Measurements from ENCODE around the gene CPD.
A peak's percentile ranks its signal among the peaks of the same experiment; 100 is the strongest.
"Not testable (repeated sequence)": the region's sequence is repeated elsewhere in the genome, so short reads cannot be mapped to it uniquely, and the experiment has no call there.

CPD gene

GRCh38 chr17:30345527-30346075 lies 33.1 kb upstream of the CPD start:
- DNase-seq (ENCODE audit: low spot score): peak; percentile 5
- TF ChIP-seq CTCF (IDR thresholded peaks at IDR 0.05; ENCODE audit: extremely low read depth, missing control alignments): no peak

- no peak for TF ChIP-seq CTCF (IDR thresholded peaks at IDR 0.05; ENCODE audit: extremely low read depth, missing control alignments)
- DNase-seq (ENCODE audit: low spot score): no peak
Observed at GRCh38 chr17:30346221-30346795, 32.4 kb upstream of the CPD start.

GRCh38 chr17:30347488-30347887 lies 31.2 kb upstream of the CPD start:
- no peak for DNase-seq (ENCODE audit: low spot score)
- TF ChIP-seq CTCF (IDR thresholded peaks at IDR 0.05; ENCODE audit: extremely low read depth, missing control alignments): no peak

GRCh38 chr17:30349252-30349651 lies 29.5 kb upstream of the CPD start:
- no peak for TF ChIP-seq CTCF (IDR thresholded peaks at IDR 0.05; ENCODE audit: extremely low read depth, missing control alignments)
- no peak for DNase-seq (ENCODE audit: low spot score)

- not testable (repeated sequence) for DNase-seq (ENCODE audit: low spot score)
Observed at GRCh38 chr17:30351263-30351662, 27.5 kb upstream of the CPD start.

GRCh38 chr17:30351735-30352134 lies 27.0 kb upstream of the CPD start:
- no peak for TF ChIP-seq CTCF (IDR thresholded peaks at IDR 0.05; ENCODE audit: extremely low read depth, missing control alignments)
- DNase-seq (ENCODE audit: low spot score): no peak

GRCh38 chr17:30352240-30352814 lies 26.4 kb upstream of the CPD start:
- no peak for DNase-seq (ENCODE audit: low spot score)
- no peak for TF ChIP-seq CTCF (IDR thresholded peaks at IDR 0.05; ENCODE audit: extremely low read depth, missing control alignments)

- TF ChIP-seq CTCF (IDR thresholded peaks at IDR 0.05; ENCODE audit: extremely low read depth, missing control alignments): no peak
- DNase-seq (ENCODE audit: low spot score): no peak
Observed at GRCh38 chr17:30354701-30355100, 24.0 kb upstream of the CPD start.
